SK-N-SH (cell line): ENCODE data around the gene ABCF1.

ENCODE experiments used
- CHD2 ChIP-seq: fragments of 150-350 bp; IDR thresholded peaks from 2 replicates; pipeline ENCODE4 v1.6.1; 2018; ENCODE audit warnings: low read length; ENCODE audit not compliant: partially characterized antibody
- CTCF ChIP-seq: fragments of 200-600 bp; sonication (generic); IDR thresholded peaks from 2 replicates; pipeline ENCODE4 v1.6.1; 2017; ENCODE audit warnings: antibody characterized with exemption, mild to moderate bottlenecking, moderate library complexity
- EZH2phosphoT487 ChIP-seq: fragments of 200-600 bp; sonication (generic); IDR thresholded peaks from 2 replicates; pipeline ENCODE4 v1.6.1; 2017; ENCODE audit warnings: low read depth, mixed run types, mild to moderate bottlenecking, antibody characterized with exemption, moderate library complexity, borderline replicate concordance
- GATA2 ChIP-seq: sonication (generic); formaldehyde crosslinking; IDR thresholded peaks from 2 replicates; pipeline ENCODE4 v1.5.0; 2020; ENCODE audit warnings: mild to moderate bottlenecking, missing genetic modification reagents
- JUND ChIP-seq: IDR thresholded peaks from 2 replicates; pipeline ENCODE4 v1.4.0; 2012
- PBX3 ChIP-seq: IDR thresholded peaks from 2 replicates; pipeline ENCODE4; 2012
- RAD21 ChIP-seq: IDR thresholded peaks from 2 replicates; pipeline ENCODE4 v1.6.1; 2012; ENCODE audit warnings: mild to moderate bottlenecking, low read length
- YY1 ChIP-seq: IDR thresholded peaks from 2 replicates; pipeline ENCODE4 v1.4.0; 2012; ENCODE audit warnings: low read depth, mild to moderate bottlenecking
- ZBTB33 ChIP-seq: IDR thresholded peaks from 2 replicates; pipeline ENCODE4 v1.4.0; 2012; ENCODE audit warnings: low read depth, borderline replicate concordance
- TF ChIP-seq, protein P1 (sequence below): IDR thresholded peaks from 2 replicates; pipeline ENCODE4 v1.4.0; 2012; ENCODE audit warnings: low read depth
- TF ChIP-seq, protein P2 (sequence below): IDR thresholded peaks from 2 replicates; pipeline ENCODE4 v1.6.1; 2012; ENCODE audit warnings: mild to moderate bottlenecking, low read depth, low read length, moderate library complexity
- TF ChIP-seq, protein P3 (sequence below): fragments of 150-350 bp; IDR thresholded peaks from 2 replicates; pipeline ENCODE4 v1.6.1; 2017; ENCODE audit warnings: antibody characterized with exemption, low read length, low read depth, borderline replicate concordance

GRCh38 chr6:30556066-30556905 lies 15.0 kb upstream of the ABCF1 start, which contains the start of gene GNL1:
- TF ChIP-seq ZBTB33 (0 out of 2 replicates have a peak, but pooled peaks have one; percentile 3), CTCF (no peak), YY1 (peak; percentile 52; the same call in 1 of the 2 replicates), CHD2 (no peak), GATA2 (no peak), PBX3 (no peak), EZH2phosphoT487 (no peak), JUND (no peak; the same call in 1 of the 2 replicates), RAD21 (no peak)
- TF ChIP-seq, protein P1, sequence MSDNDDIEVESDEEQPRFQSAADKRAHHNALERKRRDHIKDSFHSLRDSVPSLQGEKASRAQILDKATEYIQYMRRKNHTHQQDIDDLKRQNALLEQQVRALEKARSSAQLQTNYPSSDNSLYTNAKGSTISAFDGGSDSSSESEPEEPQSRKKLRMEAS = peak; percentile 69
- TF ChIP-seq, protein P2, sequence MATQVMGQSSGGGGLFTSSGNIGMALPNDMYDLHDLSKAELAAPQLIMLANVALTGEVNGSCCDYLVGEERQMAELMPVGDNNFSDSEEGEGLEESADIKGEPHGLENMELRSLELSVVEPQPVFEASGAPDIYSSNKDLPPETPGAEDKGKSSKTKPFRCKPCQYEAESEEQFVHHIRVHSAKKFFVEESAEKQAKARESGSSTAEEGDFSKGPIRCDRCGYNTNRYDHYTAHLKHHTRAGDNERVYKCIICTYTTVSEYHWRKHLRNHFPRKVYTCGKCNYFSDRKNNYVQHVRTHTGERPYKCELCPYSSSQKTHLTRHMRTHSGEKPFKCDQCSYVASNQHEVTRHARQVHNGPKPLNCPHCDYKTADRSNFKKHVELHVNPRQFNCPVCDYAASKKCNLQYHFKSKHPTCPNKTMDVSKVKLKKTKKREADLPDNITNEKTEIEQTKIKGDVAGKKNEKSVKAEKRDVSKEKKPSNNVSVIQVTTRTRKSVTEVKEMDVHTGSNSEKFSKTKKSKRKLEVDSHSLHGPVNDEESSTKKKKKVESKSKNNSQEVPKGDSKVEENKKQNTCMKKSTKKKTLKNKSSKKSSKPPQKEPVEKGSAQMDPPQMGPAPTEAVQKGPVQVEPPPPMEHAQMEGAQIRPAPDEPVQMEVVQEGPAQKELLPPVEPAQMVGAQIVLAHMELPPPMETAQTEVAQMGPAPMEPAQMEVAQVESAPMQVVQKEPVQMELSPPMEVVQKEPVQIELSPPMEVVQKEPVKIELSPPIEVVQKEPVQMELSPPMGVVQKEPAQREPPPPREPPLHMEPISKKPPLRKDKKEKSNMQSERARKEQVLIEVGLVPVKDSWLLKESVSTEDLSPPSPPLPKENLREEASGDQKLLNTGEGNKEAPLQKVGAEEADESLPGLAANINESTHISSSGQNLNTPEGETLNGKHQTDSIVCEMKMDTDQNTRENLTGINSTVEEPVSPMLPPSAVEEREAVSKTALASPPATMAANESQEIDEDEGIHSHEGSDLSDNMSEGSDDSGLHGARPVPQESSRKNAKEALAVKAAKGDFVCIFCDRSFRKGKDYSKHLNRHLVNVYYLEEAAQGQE = no peak
- TF ChIP-seq, protein P3, sequence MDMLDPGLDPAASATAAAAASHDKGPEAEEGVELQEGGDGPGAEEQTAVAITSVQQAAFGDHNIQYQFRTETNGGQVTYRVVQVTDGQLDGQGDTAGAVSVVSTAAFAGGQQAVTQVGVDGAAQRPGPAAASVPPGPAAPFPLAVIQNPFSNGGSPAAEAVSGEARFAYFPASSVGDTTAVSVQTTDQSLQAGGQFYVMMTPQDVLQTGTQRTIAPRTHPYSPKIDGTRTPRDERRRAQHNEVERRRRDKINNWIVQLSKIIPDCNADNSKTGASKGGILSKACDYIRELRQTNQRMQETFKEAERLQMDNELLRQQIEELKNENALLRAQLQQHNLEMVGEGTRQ = no peak
